Measurements from ENCODE around the gene TRIM59.

The TRIM59 gene

GRCh38 chr3:160444411-160444810, 5.2 kb downstream of the TRIM59 start:
- no peak for DNase-seq (ENCODE audit: low spot score)
- in situ Hi-C loops (cut with MboI; ENCODE audit: low pct_unique_long_range_greater_than_20kb, low sequenced_read_pairs, unreplicated experiment) = no loop called here
- TF ChIP-seq, protein P1, sequence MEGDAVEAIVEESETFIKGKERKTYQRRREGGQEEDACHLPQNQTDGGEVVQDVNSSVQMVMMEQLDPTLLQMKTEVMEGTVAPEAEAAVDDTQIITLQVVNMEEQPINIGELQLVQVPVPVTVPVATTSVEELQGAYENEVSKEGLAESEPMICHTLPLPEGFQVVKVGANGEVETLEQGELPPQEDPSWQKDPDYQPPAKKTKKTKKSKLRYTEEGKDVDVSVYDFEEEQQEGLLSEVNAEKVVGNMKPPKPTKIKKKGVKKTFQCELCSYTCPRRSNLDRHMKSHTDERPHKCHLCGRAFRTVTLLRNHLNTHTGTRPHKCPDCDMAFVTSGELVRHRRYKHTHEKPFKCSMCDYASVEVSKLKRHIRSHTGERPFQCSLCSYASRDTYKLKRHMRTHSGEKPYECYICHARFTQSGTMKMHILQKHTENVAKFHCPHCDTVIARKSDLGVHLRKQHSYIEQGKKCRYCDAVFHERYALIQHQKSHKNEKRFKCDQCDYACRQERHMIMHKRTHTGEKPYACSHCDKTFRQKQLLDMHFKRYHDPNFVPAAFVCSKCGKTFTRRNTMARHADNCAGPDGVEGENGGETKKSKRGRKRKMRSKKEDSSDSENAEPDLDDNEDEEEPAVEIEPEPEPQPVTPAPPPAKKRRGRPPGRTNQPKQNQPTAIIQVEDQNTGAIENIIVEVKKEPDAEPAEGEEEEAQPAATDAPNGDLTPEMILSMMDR (IDR thresholded peaks at IDR 0.05; ENCODE audit: extremely low read depth, insufficient read depth, missing control alignments) = no peak

DNA sequence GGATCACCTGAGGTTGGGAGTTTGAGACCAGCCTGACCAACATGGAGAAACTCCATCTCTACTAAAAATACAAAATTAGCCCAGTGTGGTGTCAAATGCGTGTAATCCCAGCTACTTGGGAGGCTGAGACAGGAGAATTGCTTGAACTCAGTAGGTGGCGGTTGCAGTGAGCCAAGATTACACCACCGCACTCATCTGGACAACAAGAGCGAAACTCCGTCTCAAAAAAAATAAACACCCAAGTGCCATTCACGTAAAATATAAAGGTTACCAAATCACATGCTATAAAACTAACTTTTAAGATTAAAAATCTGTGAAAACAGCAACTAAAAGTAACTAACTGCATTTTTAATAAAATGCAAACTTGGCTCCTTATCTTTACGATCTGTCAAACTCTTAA, 8.9 kb downstream of the TRIM59 start:
- in situ Hi-C loops (cut with MboI; ENCODE audit: low pct_unique_long_range_greater_than_20kb, low sequenced_read_pairs, unreplicated experiment) = no loop called here
- DNase-seq (ENCODE audit: low spot score) = no peak
- TF ChIP-seq, protein P1 (IDR thresholded peaks at IDR 0.05; ENCODE audit: extremely low read depth, insufficient read depth, missing control alignments) = no peak

DNA sequence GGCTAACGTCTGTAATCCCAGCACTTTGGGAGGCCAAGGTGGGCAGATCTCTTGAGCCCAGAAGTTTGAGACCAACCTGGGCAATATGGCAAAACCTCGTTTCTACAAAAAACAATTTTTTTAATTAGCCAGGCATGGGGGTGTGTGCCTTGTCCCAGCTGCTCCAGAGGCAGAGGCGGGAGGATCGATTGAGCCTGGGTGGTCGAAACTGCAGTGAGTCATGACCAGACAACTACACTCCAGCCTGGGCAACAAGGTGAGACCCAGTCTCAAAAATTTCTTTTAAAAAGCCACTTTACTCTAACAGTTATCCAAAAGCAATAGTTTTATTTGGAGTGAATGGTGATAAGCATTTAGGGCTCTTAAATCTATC, 12.5 kb downstream of the TRIM59 start:
- no peak for DNase-seq (ENCODE audit: low spot score)
- TF ChIP-seq, protein P1 (IDR thresholded peaks at IDR 0.05; ENCODE audit: extremely low read depth, insufficient read depth, missing control alignments) = no peak
- in situ Hi-C loops (cut with MboI; ENCODE audit: low pct_unique_long_range_greater_than_20kb, low sequenced_read_pairs, unreplicated experiment) = no loop called here

- in situ Hi-C loops (cut with MboI; ENCODE audit: low pct_unique_long_range_greater_than_20kb, low sequenced_read_pairs, unreplicated experiment) = no loop called here
- TF ChIP-seq, protein P1 (IDR thresholded peaks at IDR 0.05; ENCODE audit: extremely low read depth, insufficient read depth, missing control alignments) = no peak
- DNase-seq (ENCODE audit: low spot score) = no peak
Measured at GRCh38 chr3:160435747-160436146, 13.8 kb downstream of the TRIM59 start.

DNA sequence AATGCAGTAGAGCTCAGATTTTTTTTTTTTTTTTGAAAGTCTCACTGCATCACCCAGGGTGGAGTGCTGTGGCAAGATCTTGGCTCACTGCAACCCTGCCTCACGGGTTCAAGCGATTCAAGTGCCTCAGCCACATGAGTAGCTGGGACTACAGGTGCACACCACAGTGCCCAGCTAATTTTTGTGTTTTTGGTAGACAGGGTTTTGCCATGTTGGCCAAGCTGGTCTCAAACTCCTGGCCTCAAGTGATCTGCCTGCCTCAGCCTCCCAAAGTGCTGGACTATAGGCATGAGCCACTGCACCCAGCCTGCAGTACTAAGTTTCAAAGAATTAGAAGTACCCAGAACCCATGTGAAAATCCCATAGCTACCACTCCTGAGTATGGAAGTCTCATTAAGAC, 14.5 kb downstream of the TRIM59 start:
- in situ Hi-C loops (cut with MboI; ENCODE audit: low pct_unique_long_range_greater_than_20kb, low sequenced_read_pairs, unreplicated experiment) = no loop called here
- TF ChIP-seq, protein P1 (IDR thresholded peaks at IDR 0.05; ENCODE audit: extremely low read depth, insufficient read depth, missing control alignments) = no peak
- no peak for DNase-seq (ENCODE audit: low spot score)

- DNase-seq (ENCODE audit: low spot score) = no peak
- TF ChIP-seq, protein P1 (IDR thresholded peaks at IDR 0.05; ENCODE audit: extremely low read depth, insufficient read depth, missing control alignments) = no peak
- in situ Hi-C loops (cut with MboI; ENCODE audit: low pct_unique_long_range_greater_than_20kb, low sequenced_read_pairs, unreplicated experiment) = no loop called here
Measured at GRCh38 chr3:160434071-160434470, 15.5 kb downstream of the TRIM59 start.

DNA sequence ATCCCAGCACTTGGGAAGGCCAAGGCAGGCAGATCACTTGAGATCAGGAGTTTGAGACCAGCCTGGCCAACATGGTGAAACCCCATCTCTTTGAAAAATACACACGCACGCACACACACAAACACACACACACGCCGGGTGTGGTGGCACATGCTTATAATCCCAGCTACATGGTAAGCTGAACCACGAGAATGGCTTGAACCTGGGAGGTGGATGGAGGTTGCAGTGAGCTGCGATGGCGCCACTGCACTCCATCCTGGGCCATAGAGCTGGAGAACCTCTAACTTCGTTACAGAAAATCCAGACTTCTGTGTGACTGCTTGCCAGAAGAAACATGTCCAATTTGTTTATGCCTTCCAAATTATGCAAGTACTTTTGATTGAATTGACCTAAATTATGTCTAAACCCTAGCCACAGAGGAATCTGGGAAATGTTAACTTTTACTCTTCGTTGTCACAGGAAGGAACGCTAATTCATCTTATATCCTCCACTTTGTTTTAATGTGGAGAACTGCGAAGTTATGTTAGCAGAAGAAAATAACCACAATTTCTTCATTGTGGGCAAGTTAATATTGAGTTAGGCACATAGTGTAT, 21.7 kb downstream of the TRIM59 start:
- in situ Hi-C loops (cut with MboI; ENCODE audit: low pct_unique_long_range_greater_than_20kb, low sequenced_read_pairs, unreplicated experiment) = no loop called here
- no peak for DNase-seq (ENCODE audit: low spot score)
- TF ChIP-seq, protein P1 (IDR thresholded peaks at IDR 0.05; ENCODE audit: extremely low read depth, insufficient read depth, missing control alignments) = no peak

Measured in GM13977 (cell line).